Ovary (tissue), 3 donors: Measurements from ENCODE around the gene REV3L.

Experiments
- EP300 ChIP-seq: sonication (generic); formaldehyde crosslinking; IDR thresholded peaks from one replicate; pipeline ENCODE4 v1.6.1; 2017; ENCODE audit warnings: antibody characterized with exemption
- POLR2A ChIP-seq: fragments of 450-650 bp; IDR thresholded peaks from one replicate; pipeline ENCODE4 v1.6.1; 2017; ENCODE audit warnings: antibody characterized with exemption, mild to moderate bottlenecking, moderate library complexity
- TF ChIP-seq, protein P1 (sequence below), 3 donors: fragments of 450-650 bp in 2 of 3; fragments of 200-600 bp in 1 of 3; IDR thresholded peaks; one replicate each; pipeline versions ENCODE4 v1.5.1 to v1.8.0; 2016 to 2022; ENCODE audit warnings: antibody characterized with exemption in 3 of 3, mild to moderate bottlenecking in 1 of 3
- donor health status: DM: no; HTN: no; CAD: no.

DNA sequence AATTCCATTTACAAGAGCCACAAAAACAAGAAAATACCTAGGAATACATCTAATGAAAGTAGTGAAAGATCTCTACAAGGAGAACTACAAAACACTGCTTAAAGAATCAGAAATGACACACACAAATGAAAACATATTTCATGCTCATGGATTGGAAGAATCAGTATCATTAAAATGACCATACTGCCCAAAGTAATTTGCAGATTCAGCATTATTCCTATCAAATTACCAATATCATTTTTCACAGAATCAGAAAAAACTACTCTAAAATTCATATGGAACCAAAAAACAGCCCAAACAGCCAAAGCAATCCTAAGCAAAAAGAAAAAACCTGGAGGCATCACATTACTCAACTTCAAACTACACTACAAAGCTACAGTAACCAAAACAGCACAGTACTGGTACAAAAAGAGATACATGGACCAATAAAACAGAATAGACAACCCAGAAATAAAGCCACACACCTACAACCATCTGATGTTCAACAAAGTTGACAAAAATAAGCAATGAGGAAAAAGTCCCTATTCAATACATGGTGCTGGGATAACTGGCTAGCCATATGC is 24.3 kb downstream of the REV3L start:
- TF ChIP-seq, protein P1, sequence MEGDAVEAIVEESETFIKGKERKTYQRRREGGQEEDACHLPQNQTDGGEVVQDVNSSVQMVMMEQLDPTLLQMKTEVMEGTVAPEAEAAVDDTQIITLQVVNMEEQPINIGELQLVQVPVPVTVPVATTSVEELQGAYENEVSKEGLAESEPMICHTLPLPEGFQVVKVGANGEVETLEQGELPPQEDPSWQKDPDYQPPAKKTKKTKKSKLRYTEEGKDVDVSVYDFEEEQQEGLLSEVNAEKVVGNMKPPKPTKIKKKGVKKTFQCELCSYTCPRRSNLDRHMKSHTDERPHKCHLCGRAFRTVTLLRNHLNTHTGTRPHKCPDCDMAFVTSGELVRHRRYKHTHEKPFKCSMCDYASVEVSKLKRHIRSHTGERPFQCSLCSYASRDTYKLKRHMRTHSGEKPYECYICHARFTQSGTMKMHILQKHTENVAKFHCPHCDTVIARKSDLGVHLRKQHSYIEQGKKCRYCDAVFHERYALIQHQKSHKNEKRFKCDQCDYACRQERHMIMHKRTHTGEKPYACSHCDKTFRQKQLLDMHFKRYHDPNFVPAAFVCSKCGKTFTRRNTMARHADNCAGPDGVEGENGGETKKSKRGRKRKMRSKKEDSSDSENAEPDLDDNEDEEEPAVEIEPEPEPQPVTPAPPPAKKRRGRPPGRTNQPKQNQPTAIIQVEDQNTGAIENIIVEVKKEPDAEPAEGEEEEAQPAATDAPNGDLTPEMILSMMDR (IDR thresholded peaks at IDR 0.05), result no peak
- TF ChIP-seq POLR2A (no peak), EP300 (no peak)
